Hepatocyte (in vitro differentiated cells): Measurements from ENCODE around the gene ATP1B1. TPM values are rescaled to one million over a fixed set of nuclear protein-coding genes. Genes with fewer than 3 reads are reported as not detected.

Source experiments
- DNase-seq: peaks from one replicate; pipeline ENCODE4 v3.0.0-alpha.2; 2016; ENCODE audit warnings: low spot score
- H2AFZ ChIP-seq: fragments of 200-600 bp; sonication (generic); 2 replicates; pipeline ENCODE4 v1.6.0; 2016; ENCODE audit warnings: antibody characterized with exemption, mild to moderate bottlenecking
- H3K27ac ChIP-seq: fragments of 200-600 bp; sonication (generic); 2 replicates; pipeline ENCODE4 v1.5.1; 2016; ENCODE audit warnings: mild to moderate bottlenecking
- H3K27me3 ChIP-seq: fragments of 200-600 bp; sonication (generic); 2 replicates; pipeline ENCODE4 v1.6.1; 2016
- H3K36me3 ChIP-seq: fragments of 200-600 bp; sonication (generic); replicated peaks from 2 replicates; pipeline ENCODE4 v1.5.1; 2016; ENCODE audit warnings: low read depth; ENCODE audit not compliant: insufficient read depth
- H3K4me1 ChIP-seq: fragments of 200-600 bp; sonication (generic); 2 replicates; pipeline ENCODE4 v1.5.1; 2016; ENCODE audit warnings: mild to moderate bottlenecking, moderate library complexity; ENCODE audit not compliant: insufficient read depth
- H3K4me2 ChIP-seq: fragments of 200-600 bp; sonication (generic); 2 replicates; pipeline ENCODE4 v1.6.0; 2016
- H3K4me3 ChIP-seq: fragments of 200-600 bp; sonication (generic); 2 replicates; pipeline ENCODE4 v1.5.1; 2016; ENCODE audit warnings: mild to moderate bottlenecking
- H3K79me2 ChIP-seq: fragments of 200-600 bp; sonication (generic); 2 replicates; pipeline ENCODE4 v1.6.0; 2017; ENCODE audit warnings: mild to moderate bottlenecking
- H3K9me2 ChIP-seq: fragments of 200-600 bp; sonication (generic); replicated peaks from 2 replicates; pipeline ENCODE4 v1.6.0; 2017; ENCODE audit warnings: mild to moderate bottlenecking; ENCODE audit not compliant: insufficient read depth
- H3K9me3 ChIP-seq: fragments of 200-600 bp; sonication (generic); 2 replicates; pipeline ENCODE4 v1.5.1; 2016; ENCODE audit warnings: low read depth, mild to moderate bottlenecking
- H4K20me1 ChIP-seq: fragments of 200-600 bp; sonication (generic); 2 replicates; pipeline ENCODE4 v1.6.0; 2016; ENCODE audit warnings: mild to moderate bottlenecking; ENCODE audit not compliant: insufficient read depth, poor library complexity, severe bottlenecking
- EZH2 ChIP-seq: fragments of 200-600 bp; sonication (generic); IDR thresholded peaks from 2 replicates; pipeline ENCODE4 v1.6.1; 2016; ENCODE audit warnings: antibody characterized with exemption, mild to moderate bottlenecking, borderline replicate concordance
- EZH2phosphoT487 ChIP-seq: fragments of 200-600 bp; sonication (generic); IDR thresholded peaks from one replicate; pipeline ENCODE4 v1.6.1; 2018; ENCODE audit warnings: antibody characterized with exemption, mild to moderate bottlenecking, low read depth, moderate library complexity; ENCODE audit not compliant: unreplicated experiment, severe bottlenecking
- WGBS: methylation state at CpG from one replicate; pipeline ENCODE4 v1.1.6; 2016; ENCODE audit warnings: low lambda C conversion rate; ENCODE audit errors: missing lambda C conversion rate; 5-methylcytosine and 5-hydroxymethylcytosine counted together
- polyA plus RNA-seq: library from polyadenylated mRNA; unstranded; fragments of >200 nt; fragmentation: Nextera tagmentation; extraction: Ambion mirVana; gene quantifications from 2 replicates; pipeline ENCODE4 v1.2.1, GENCODE V29; 2016
- total RNA-seq: library from RNA; depleted of rRNA; stranded (reverse); fragments of >200 nt; gene quantifications from 2 replicates; pipeline ENCODE4 v1.2.3, GENCODE V29; 2014
- TF ChIP-seq, protein P1 (sequence below): fragments of 200-600 bp; sonication (generic); IDR thresholded peaks from 2 replicates; pipeline ENCODE4 v1.5.1; 2016; ENCODE audit warnings: antibody characterized with exemption, mild to moderate bottlenecking; ENCODE audit not compliant: poor library complexity

The ATP1B1 gene
- total and polyA plus RNA-seq, 2 experiments from 2014 or later = 123 to 379 TPM

DNA sequence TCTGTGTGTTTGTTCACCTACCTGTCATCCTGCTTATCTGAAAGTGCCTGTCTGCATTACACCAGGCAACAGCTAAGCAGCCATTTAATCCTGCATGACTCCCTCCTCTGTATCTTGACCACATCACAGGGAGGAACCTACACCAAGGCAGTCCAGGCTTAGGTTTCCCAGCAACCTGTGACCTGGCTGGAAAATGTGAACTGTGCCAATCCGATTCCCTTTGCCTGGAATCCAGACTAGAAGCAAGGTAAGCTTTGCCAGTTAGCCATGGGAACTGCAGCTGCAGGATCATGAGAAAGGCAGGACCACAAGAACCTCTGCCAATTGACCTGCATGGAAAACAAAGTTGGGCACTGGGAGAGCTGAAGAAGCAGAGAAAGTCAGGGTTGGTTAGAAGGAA lies 6.3 kb upstream of the ATP1B1 start:
- no peak for DNase-seq
- WGBS = 37% methylated on average over 1 of the region's 1 CpG

DNA sequence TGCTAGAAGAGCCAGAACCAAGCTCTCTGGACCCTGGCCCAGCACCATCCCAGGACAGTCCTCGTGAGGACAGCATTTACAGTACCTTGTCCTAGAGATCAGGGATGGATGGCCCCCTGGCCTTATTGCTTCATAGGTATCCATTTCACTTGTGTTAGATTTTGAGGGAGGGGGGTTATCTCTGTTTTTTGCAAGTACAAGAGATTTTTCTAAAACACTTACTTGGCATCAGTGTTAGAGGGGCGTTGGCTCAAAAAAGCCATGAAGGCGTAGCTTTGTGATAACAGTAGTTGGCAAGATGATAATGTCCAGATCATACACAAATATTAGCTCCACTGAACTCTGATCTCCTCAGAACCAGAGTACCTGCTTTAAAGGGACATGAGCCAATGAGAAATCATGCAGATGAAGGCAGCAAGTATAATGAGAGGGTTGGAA lies 5.8 kb upstream of the ATP1B1 start:
- Histone ChIP-seq H3K4me1 (peaks cover 23% of the 10 kb centered on the region), H4K20me1 (no peaks in the 10 kb centered on the region), H3K4me3 (no peak overlapping the region), H3K36me3 (no peaks in the 10 kb centered on the region), H3K9me3 (no peaks in the 10 kb centered on the region), H3K4me2 (peak overlapping the region; percentile 45), H3K9me2 (no peaks in the 10 kb centered on the region), H2AFZ (no peak overlapping the region), H3K79me2 (no peaks in the 10 kb centered on the region), H3K27me3 (no peaks in the 10 kb centered on the region), H3K27ac (peak overlapping the region; percentile 50)
- TF ChIP-seq EZH2phosphoT487 (no peak), EZH2 (no peak)
- TF ChIP-seq, protein P1, sequence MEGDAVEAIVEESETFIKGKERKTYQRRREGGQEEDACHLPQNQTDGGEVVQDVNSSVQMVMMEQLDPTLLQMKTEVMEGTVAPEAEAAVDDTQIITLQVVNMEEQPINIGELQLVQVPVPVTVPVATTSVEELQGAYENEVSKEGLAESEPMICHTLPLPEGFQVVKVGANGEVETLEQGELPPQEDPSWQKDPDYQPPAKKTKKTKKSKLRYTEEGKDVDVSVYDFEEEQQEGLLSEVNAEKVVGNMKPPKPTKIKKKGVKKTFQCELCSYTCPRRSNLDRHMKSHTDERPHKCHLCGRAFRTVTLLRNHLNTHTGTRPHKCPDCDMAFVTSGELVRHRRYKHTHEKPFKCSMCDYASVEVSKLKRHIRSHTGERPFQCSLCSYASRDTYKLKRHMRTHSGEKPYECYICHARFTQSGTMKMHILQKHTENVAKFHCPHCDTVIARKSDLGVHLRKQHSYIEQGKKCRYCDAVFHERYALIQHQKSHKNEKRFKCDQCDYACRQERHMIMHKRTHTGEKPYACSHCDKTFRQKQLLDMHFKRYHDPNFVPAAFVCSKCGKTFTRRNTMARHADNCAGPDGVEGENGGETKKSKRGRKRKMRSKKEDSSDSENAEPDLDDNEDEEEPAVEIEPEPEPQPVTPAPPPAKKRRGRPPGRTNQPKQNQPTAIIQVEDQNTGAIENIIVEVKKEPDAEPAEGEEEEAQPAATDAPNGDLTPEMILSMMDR = no peak
- WGBS = 70% methylated on average over 3 of the region's 3 CpGs
- DNase-seq = no peak

More for the DNA sequence above, 6.3 kb upstream of the ATP1B1 start:
- Histone ChIP-seq H2AFZ (no peak overlapping the region), H3K79me2 (no peaks in the 10 kb centered on the region), H3K27ac (peak overlapping the region; percentile 50), H3K9me3 (no peaks in the 10 kb centered on the region), H3K27me3 (no peaks in the 10 kb centered on the region), H3K9me2 (no peaks in the 10 kb centered on the region), H4K20me1 (no peaks in the 10 kb centered on the region), H3K4me1 (peaks cover 23% of the 10 kb centered on the region), H3K36me3 (no peaks in the 10 kb centered on the region), H3K4me3 (no peak overlapping the region), H3K4me2 (peak overlapping the region; percentile 45)
- TF ChIP-seq, protein P1 = no peak
- TF ChIP-seq EZH2phosphoT487 (no peak), EZH2 (no peak)

DNA sequence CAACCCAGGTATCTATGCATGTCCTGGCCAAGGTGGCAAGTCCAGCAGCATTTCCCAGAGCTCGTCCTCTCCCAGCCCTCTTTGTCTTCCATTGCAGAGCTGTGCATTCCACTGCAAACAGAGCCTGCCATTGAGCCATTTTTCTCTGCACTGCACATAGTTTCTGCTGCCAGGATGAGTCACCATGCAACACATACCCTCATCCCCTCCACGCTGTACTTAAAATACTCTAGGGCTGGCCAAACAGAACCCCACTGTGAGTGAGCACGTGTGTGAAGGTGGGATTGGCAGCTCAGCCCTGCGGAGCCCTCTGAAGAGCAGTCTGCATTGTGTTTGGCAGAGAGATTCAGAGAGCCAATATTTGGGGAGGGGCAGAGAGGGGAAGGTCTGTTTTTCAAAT lies 3.9 kb upstream of the ATP1B1 start:
- no peaks in the 10 kb centered on the region for H3K36me3 ChIP-seq
- peak overlapping the region; percentile 72 for H3K27ac ChIP-seq
- 12% methylated on average over 4 of the region's 4 CpGs for WGBS
- H3K79me2 ChIP-seq = peaks cover 10% of the 10 kb centered on the region
- no peak overlapping the region for H2AFZ ChIP-seq
- peak; percentile 77 for DNase-seq
- no peak overlapping the region for H3K4me3 ChIP-seq
- no peaks in the 10 kb centered on the region for H3K9me3 ChIP-seq
- TF ChIP-seq, protein P1 = no peak
- TF ChIP-seq EZH2 (no peak), EZH2phosphoT487 (no peak)
- H3K9me2 ChIP-seq = no peaks in the 10 kb centered on the region
- peaks cover 23% of the 10 kb centered on the region for H3K4me1 ChIP-seq
- no peaks in the 10 kb centered on the region for H3K27me3 ChIP-seq
- no peaks in the 10 kb centered on the region for H4K20me1 ChIP-seq
- H3K4me2 ChIP-seq = peak overlapping the region; percentile 59

DNA sequence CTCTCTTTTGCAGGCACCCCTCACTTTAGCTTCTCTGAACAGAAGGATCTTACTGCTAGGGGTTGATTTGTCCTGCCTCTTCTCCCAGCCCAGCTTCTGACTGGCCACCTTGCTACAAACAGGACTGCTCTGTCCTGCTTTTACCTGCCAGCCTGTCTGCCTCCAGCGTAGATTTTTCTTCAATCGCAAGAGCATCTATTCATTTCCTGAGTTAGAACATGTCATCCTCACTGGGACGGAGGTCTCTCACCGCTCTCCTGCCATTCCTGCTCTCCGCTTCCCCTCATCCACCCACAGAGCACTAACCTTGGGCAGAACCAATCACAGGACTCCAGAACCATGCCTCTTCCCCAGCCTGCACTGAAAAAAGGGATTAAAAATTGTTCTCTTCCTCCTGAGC lies 3.5 kb upstream of the ATP1B1 start:
- peak overlapping the region; percentile 72 for H3K27ac ChIP-seq
- DNase-seq = no peak
- no peaks in the 10 kb centered on the region for H4K20me1 ChIP-seq
- H2AFZ ChIP-seq = no peak overlapping the region
- no peak overlapping the region for H3K4me3 ChIP-seq
- H3K4me1 ChIP-seq = peaks cover 23% of the 10 kb centered on the region
- no peaks in the 10 kb centered on the region for H3K27me3 ChIP-seq
- TF ChIP-seq EZH2phosphoT487 = no peak
- TF ChIP-seq, protein P1 = no peak
- no peak for TF ChIP-seq EZH2
- no peaks in the 10 kb centered on the region for H3K9me2 ChIP-seq
- H3K9me3 ChIP-seq = no peaks in the 10 kb centered on the region
- 87% methylated on average over 5 of the region's 5 CpGs for WGBS
- peak overlapping the region; percentile 59 for H3K4me2 ChIP-seq
- H3K36me3 ChIP-seq = no peaks in the 10 kb centered on the region
- peaks cover 15% of the 10 kb centered on the region for H3K79me2 ChIP-seq
